HepG2 (cell line): ENCODE data around the gene GLIS1. TPM values are rescaled to one million over a fixed set of nuclear protein-coding genes. Genes with fewer than 3 reads are reported as not detected.

Source experiments
- ATAC-seq: fragments of 200-7000 bp; cut with Tn5 transposase; 3 replicates; pipeline ENCODE4 v1.9.1; 2020; ENCODE audit warnings: mild to moderate bottlenecking, moderate library complexity
- BruUV-seq: library from RNA; stranded (reverse); fragments of 400-500 nt; replicated peaks from 2 replicates; lab custom pipeline; 2021; lab: Mats Ljungman, UMichigan
- CTCF ChIA-PET: fragments of 300-600 bp; formaldehyde crosslinking; extraction: SDS; loops from one replicate; lab custom pipeline; 2021; ENCODE audit warnings: low total read pairs, inconsistent platforms, low intra/inter-chr PET ratio; lab: Yijun Ruan, JAX
- POLR2A ChIA-PET: fragments of 350-600 bp; sonication (Branson Sonifier 250); formaldehyde crosslinking; loops from one replicate; lab custom pipeline; 2020; ENCODE audit warnings: antibody characterized with exemption, inconsistent platforms; lab: Yijun Ruan, JAX
- DNase-seq: peaks from one replicate; pipeline ENCODE4 v3.0.0-alpha.2; 2015; ENCODE audit warnings: low spot score
- FAIRE-seq: peaks from 3 replicates; lab custom pipeline; 2011; peaks lifted over from hg19 to GRCh38; lab: Jason Lieb, UNC
- H2AFZ ChIP-seq: one replicate; pipeline ENCODE4 v1.6.1; 2011; ENCODE audit warnings: low read length, inconsistent platforms
- H3K27ac ChIP-seq: fragments of 300-600 bp; 3 replicates; pipeline ENCODE4 v1.8.0; 2011; ENCODE audit warnings: mixed run types, mild to moderate bottlenecking, mixed read lengths, low read length, inconsistent platforms; ENCODE audit not compliant: insufficient read depth; ENCODE audit errors: extremely low read length
- H3K27me3 ChIP-seq, 2 experiments: fragments of 200-600 bp in 1 of 2; 2 replicates in 1 of 2; 3 replicates in 1 of 2; pipeline versions ENCODE4 v1.6.0 to v1.8.0; 2011; ENCODE audit warnings: low read length in 2 of 2, mild to moderate bottlenecking in 2 of 2, moderate library complexity in 2 of 2, inconsistent platforms in 1 of 2; ENCODE audit not compliant: insufficient read depth in 2 of 2, control insufficient read depth in 1 of 2
- H3K36me3 ChIP-seq, 2 experiments: fragments of 200-600 bp in 1 of 2; replicated peaks in 1 of 2; 2 replicates in 1 of 2; 3 replicates in 1 of 2; pipeline versions ENCODE4 v1.5.1 to v1.8.0; 2011; ENCODE audit warnings: low read length in 2 of 2, inconsistent platforms in 1 of 2; ENCODE audit not compliant: insufficient read depth in 2 of 2, control insufficient read depth in 1 of 2
- H3K4me1 ChIP-seq: 2 replicates; pipeline ENCODE4 v1.5.1; 2012; ENCODE audit warnings: low read length, inconsistent platforms; ENCODE audit not compliant: insufficient read depth
- H3K4me2 ChIP-seq: 2 replicates; pipeline ENCODE4 v1.6.0; 2011; ENCODE audit warnings: low read depth, low read length, inconsistent platforms
- H3K4me3 ChIP-seq, 3 experiments: fragments of 200-600 bp in 1 of 3; sonication (generic), shearing (Covaris generic) in 1 of 3; replicated peaks in 1 of 3; 2 replicates each; pipeline ENCODE4 v1.5.1; 2011 to 2016; ENCODE audit warnings: low read length in 3 of 3, inconsistent platforms in 2 of 3, low read depth in 2 of 3, mild to moderate bottlenecking in 2 of 3, control low read depth in 1 of 3, mixed read lengths in 1 of 3; ENCODE audit not compliant: insufficient read depth in 1 of 3
- H3K79me2 ChIP-seq: one replicate; pipeline ENCODE4 v1.6.1; 2011; ENCODE audit warnings: low read length, inconsistent platforms; ENCODE audit not compliant: insufficient read depth
- H3K9ac ChIP-seq: 2 replicates; pipeline ENCODE4 v1.6.0; 2011; ENCODE audit warnings: mild to moderate bottlenecking, low read depth, low read length, inconsistent platforms; ENCODE audit not compliant: insufficient read depth
- H3K9me3 ChIP-seq: 2 replicates; pipeline ENCODE4 v1.5.1; 2012; ENCODE audit warnings: mild to moderate bottlenecking, low read length
- H4K20me1 ChIP-seq: 2 replicates; pipeline ENCODE4 v1.6.0; 2011; ENCODE audit warnings: inconsistent platforms, mild to moderate bottlenecking, low read length, moderate library complexity; ENCODE audit not compliant: insufficient read depth
- JUNB ChIP-seq: sonication (generic); formaldehyde crosslinking; IDR thresholded peaks from 2 replicates; pipeline ENCODE4 v1.8.0; 2022; ENCODE audit warnings: missing genetic modification reagents, mild to moderate bottlenecking, borderline replicate concordance
- MYPOP ChIP-seq: sonication (generic); formaldehyde crosslinking; IDR thresholded peaks from 2 replicates; pipeline ENCODE4 v1.8.1; 2023; ENCODE audit warnings: mild to moderate bottlenecking, moderate library complexity, missing genetic modification reagents
- ZNF614 ChIP-seq: IDR thresholded peaks from 2 replicates; pipeline ENCODE4 v1.6.1; 2018; ENCODE audit warnings: missing biosample characterization, missing genetic modification reagents, inconsistent platforms, borderline replicate concordance
- ZNF747 ChIP-seq: sonication (generic); formaldehyde crosslinking; IDR thresholded peaks from 2 replicates; pipeline ENCODE4 v1.8.1; 2023; ENCODE audit warnings: missing genetic modification reagents, mild to moderate bottlenecking, borderline replicate concordance
- ZNF839 ChIP-seq: sonication (generic); formaldehyde crosslinking; IDR thresholded peaks from 2 replicates; pipeline ENCODE4 v1.4.0; 2020; ENCODE audit warnings: missing genetic modification reagents, mild to moderate bottlenecking, borderline replicate concordance
- WGBS: methylation state at CpG from one replicate; pipeline ENCODE4 v1.1.6; 2017; ENCODE audit warnings: low lambda C conversion rate; 5-methylcytosine and 5-hydroxymethylcytosine counted together
- in situ Hi-C: cut with HindIII; loops from 2 replicates; pipeline ENCODE4 v1.10.0; 2017; ENCODE audit warnings: low pct_unique_long_range_greater_than_20kb; ENCODE audit not compliant: extremely low pct_ligation_motif_present
- intact Hi-C: fragments of 100-400 bp; cut with micrococcal nuclease; formaldehyde crosslinking; loops from one replicate; pipeline ENCODE4 v1.10.0; 2022; ENCODE audit not compliant: unreplicated experiment
- polyA plus RNA-seq, 8 experiments: library from polyadenylated mRNA; depleted of rRNA in 3 of 8; stranded (reverse) in 7 of 8; unstranded in 1 of 8; fragments of >200 nt; fragmentation: Illumina TruSeq in 4 of 8; extraction: Trizol in 4 of 8; gene quantifications; 2 replicates each; pipeline versions ENCODE4 v1.2.1 to v1.2.3, GENCODE V29; 2011 to 2016; ENCODE audit warnings: low read depth in 4 of 8, missing spikeins in 1 of 8, mixed read lengths in 1 of 8; ENCODE audit not compliant: insufficient read depth in 1 of 8
- total RNA-seq, 5 experiments: library from RNA; depleted of rRNA; stranded (reverse); fragments of >200 nt; fragmentation: Illumina TruSeq; extraction: Trizol; gene quantifications; 2 replicates each; pipeline ENCODE4 v1.2.3, GENCODE V29; 2016; ENCODE audit warnings: low read depth in 1 of 5

The GLIS1 gene
- total and polyA plus RNA-seq, 2 of the 13 experiments (the other 11 are each of a cell fraction or from before 2014, with no cell fraction given) = 0.03 TPM; not detected in 1

- Histone ChIP-seq H3K4me2 (no peak overlapping the region), H3K4me3 (no peak overlapping the region), H3K79me2 (no peaks in the 10 kb centered on the region), H4K20me1 (no peaks in the 10 kb centered on the region), H3K9ac (no peak overlapping the region), H3K36me3 (no peaks in the 10 kb centered on the region), H3K4me1 (no peaks in the 10 kb centered on the region), H2AFZ (no peak overlapping the region), H3K9me3 (no peaks in the 10 kb centered on the region), H3K27me3 (peaks cover 0 to 55% of the 10 kb centered on the region in 2 experiments; a peak in 4 of 5 replicates), H3K27ac (no peak overlapping the region)
- POLR2A ChIA-PET = no interaction called here
- intact Hi-C loops (no loop called here), in situ Hi-C loops (no loop called here)
- CTCF ChIA-PET = no interaction called here
- BruUV-seq = no TSS peak
- 0% methylated on average over 1 of the region's 2 CpGs for WGBS
- FAIRE-seq (no peak), ATAC-seq (no peak), DNase-seq (no peak)
- TF ChIP-seq ZNF614 (CRISPR knock-in tag) = no peak
- no peak for TF ChIP-seq ZNF839
- no peak for TF ChIP-seq JUNB (CRISPR knock-in tag)
- TF ChIP-seq ZNF747 (CRISPR knock-in tag) = no peak
These were observed 260.5 kb downstream of the GLIS1 start for GRCh38 chr1:53478502-53478818.

GRCh38 chr1:53477651-53478501, 261.1 kb downstream of the GLIS1 start:
- TF ChIP-seq MYPOP = no peak
- Histone ChIP-seq H3K27ac (no peak overlapping the region), H3K9me3 (no peaks in the 10 kb centered on the region), H3K27me3 (peaks cover 0 to 50% of the 10 kb centered on the region in 2 experiments; a peak in 4 of 5 replicates), H3K9ac (no peak overlapping the region), H3K4me2 (no peak overlapping the region), H2AFZ (no peak overlapping the region), H4K20me1 (no peaks in the 10 kb centered on the region), H3K79me2 (no peaks in the 10 kb centered on the region), H3K4me3 (no peak overlapping the region), H3K36me3 (no peaks in the 10 kb centered on the region), H3K4me1 (no peaks in the 10 kb centered on the region)
- DNase-seq = no peak
- in situ Hi-C loops = no loop called here
- intact Hi-C loops = no loop called here
- FAIRE-seq = no peak
- no TSS peak for BruUV-seq
- POLR2A ChIA-PET = no interaction called here
- CTCF ChIA-PET = no interaction called here
- WGBS = 14% methylated on average over 8 of the region's 12 CpGs
- no peak; the same call in 2 of the 3 replicates for ATAC-seq
